Omental fat pad (tissue), 4 donors: ENCODE data around the gene FRMD4A. TPM values are rescaled to one million over a fixed set of nuclear protein-coding genes. Genes with fewer than 3 reads are reported as not detected.

Experiments
- ATAC-seq: fragments of 150-250 bp; one replicate; pipeline ENCODE4 v1.9.1; 2016; ENCODE audit warnings: mild to moderate bottlenecking, moderate library complexity; ENCODE audit not compliant: low FRiP score
- DNase-seq: peaks from one replicate; pipeline ENCODE4 v3.0.0-alpha.2; 2019; ENCODE audit warnings: low spot score
- total RNA-seq, 4 donors: library from RNA; depleted of rRNA; stranded (reverse); fragments of >200 nt; gene quantifications; one replicate each; pipeline ENCODE4 v1.1.0, GENCODE V29; 2016
- TF ChIP-seq, protein P1 (sequence below), 3 donors: fragments of 450-650 bp; IDR thresholded peaks; one replicate each; pipeline ENCODE4 v1.5.1; 2016 to 2017; ENCODE audit warnings: antibody characterized with exemption in 3 of 3, mild to moderate bottlenecking in 3 of 3, moderate library complexity in 2 of 3

FRMD4A gene
- total RNA-seq, 4 donors from 2014 or later: 66.8 to 119 (median 81.6) TPM

DNA sequence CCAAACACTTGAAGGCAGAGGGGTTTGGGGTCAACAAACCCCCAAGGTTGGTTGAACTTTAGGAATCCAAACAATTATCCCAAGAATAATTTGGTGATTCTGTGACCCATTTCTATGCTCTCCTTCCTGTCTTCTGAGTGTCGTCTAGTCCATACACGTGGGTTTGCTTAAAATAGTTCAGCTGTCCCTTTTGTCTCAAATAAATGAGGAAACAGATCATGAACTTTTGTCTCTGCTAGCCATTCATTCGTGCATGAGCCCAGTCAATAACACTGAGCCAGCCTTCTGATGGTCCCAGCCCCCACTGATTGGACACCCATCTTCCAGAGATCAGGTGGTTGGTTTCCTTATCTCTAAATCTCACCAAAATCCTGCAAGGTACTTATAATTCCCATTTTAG lies 488.6 kb downstream of the FRMD4A start:
- TF ChIP-seq, protein P1, sequence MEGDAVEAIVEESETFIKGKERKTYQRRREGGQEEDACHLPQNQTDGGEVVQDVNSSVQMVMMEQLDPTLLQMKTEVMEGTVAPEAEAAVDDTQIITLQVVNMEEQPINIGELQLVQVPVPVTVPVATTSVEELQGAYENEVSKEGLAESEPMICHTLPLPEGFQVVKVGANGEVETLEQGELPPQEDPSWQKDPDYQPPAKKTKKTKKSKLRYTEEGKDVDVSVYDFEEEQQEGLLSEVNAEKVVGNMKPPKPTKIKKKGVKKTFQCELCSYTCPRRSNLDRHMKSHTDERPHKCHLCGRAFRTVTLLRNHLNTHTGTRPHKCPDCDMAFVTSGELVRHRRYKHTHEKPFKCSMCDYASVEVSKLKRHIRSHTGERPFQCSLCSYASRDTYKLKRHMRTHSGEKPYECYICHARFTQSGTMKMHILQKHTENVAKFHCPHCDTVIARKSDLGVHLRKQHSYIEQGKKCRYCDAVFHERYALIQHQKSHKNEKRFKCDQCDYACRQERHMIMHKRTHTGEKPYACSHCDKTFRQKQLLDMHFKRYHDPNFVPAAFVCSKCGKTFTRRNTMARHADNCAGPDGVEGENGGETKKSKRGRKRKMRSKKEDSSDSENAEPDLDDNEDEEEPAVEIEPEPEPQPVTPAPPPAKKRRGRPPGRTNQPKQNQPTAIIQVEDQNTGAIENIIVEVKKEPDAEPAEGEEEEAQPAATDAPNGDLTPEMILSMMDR (IDR thresholded peaks at IDR 0.05): no peak
- DNase-seq (no peak), ATAC-seq (no peak)

DNA sequence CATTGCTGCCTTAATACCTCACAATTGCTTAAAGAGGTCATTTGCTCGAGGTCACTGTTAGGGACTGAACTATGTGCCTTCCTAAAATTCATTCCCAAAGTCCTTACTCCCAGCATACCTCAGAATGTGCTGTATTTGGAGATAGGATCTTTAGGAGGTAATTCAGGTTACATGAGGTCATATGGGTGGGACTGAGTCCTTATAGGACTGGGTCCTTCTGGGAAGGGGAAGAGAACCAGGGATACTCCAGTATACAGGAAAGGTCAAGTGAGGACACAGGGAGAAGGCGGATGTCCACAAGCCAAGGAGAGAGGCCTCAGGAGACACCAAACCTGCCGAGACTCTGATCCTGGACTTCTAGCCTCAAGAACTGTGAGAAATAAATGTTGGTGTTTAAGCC lies 490.7 kb downstream of the FRMD4A start:
- no peak for DNase-seq
- ATAC-seq: no peak
- TF ChIP-seq, protein P1 (IDR thresholded peaks at IDR 0.05): no peak

DNA sequence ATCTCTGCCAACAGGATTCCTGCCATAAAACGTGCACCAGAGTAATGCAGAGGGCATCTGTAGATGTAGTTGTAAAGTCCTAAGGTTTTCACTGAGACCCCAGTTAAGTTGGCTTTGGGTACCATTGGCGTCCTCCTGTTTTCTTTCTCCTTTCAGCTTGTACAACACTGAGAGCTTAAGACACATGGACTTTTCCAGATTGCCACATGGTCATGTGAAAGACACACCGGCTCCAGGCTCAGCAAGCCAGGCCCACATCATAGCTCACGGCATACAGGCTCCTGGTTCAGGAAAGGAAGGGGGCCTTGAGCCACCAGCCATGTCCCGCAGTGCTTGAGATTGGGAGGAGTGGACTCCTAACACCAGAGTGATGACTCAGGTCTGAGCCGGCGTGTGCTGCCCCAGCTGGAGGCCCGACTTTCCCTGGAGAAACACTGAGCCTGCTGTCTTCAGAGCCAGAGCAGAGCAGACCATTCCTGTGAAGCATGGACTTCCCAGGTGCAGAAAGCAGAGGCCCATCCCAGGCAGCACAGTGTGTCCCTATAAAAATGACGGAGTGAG lies 491.2 kb downstream of the FRMD4A start:
- ATAC-seq: peak; percentile 39
- TF ChIP-seq, protein P1 (IDR thresholded peaks at IDR 0.05): no peak
- DNase-seq: no peak

DNA sequence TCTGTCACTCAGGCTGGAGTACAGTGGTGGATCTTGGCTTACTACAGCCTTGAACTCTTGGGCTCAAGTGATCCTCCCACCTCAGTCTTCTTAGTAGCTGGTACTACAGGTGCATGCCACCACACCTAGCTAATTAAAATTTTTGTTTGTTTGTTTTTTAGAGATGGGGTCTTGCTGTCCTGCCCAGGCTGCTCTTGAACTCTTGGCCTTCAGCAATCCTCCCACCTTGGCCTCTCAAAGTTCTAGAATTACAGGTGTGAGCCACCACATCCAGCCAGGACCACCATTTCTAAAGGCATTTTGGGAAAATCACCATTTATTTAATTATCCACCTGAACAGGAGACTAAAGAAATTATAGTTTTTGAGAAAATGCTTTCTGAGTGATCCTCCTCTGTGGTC lies 491.7 kb downstream of the FRMD4A start:
- TF ChIP-seq, protein P1 (IDR thresholded peaks at IDR 0.05): no peak
- ATAC-seq (no peak), DNase-seq (no peak)

DNA sequence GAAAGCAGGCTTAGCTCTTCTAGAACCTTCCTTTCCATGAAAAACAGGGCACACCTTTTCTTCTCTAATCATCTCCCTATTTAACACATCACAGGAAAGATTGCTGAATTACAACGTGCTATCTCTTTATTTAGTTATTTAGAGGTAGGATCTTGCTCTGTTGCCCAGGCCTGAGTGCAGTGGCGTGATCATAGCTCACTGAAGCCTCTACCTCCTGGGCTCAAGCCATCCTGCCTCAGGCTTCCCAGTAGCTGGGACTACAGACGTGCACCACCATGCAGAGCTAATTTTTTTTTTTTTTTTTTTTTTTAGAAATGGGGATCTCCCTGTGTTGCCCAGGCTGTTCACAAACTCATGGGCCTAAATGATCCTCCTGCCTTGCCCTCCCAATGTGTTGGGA lies 492.8 kb downstream of the FRMD4A start:
- no peak for ATAC-seq
- TF ChIP-seq, protein P1 (IDR thresholded peaks at IDR 0.05): no peak
- no peak for DNase-seq

DNA sequence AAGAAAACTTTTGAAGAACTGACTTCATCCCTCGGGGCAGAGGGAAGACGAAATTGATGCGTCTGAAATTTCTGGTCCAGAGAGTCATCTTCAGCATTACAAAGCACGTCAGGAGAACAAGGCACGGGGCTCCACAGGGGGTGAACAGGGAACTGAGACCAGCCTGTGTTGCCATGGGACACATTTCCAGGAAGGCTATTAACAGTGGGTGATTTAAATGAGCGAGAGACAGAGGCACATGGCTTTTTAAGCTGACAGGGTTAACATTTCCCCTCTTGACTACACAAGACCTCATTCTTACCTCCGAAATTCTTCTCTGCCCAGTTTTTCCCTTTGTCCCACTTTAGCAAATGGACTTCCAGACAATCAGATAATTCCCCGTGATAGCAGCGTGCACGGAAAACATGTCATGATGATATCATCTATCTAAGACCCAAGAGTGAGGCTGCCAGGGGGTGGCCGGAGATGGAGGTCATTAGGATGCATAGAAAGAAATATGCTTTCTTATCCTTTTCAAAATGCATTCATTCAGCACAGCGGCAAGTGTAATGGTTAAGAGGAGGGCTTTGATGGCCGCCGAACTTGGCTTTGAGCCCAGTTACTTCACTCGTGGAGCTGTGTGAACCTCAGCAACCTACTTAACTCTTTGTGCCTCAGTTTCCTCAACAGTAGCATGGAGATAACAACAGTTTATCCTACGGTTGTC lies 496.0 kb downstream of the FRMD4A start:
- ATAC-seq (no peak), DNase-seq (no peak)
- TF ChIP-seq, protein P1 (IDR thresholded peaks at IDR 0.05): no peak

DNA sequence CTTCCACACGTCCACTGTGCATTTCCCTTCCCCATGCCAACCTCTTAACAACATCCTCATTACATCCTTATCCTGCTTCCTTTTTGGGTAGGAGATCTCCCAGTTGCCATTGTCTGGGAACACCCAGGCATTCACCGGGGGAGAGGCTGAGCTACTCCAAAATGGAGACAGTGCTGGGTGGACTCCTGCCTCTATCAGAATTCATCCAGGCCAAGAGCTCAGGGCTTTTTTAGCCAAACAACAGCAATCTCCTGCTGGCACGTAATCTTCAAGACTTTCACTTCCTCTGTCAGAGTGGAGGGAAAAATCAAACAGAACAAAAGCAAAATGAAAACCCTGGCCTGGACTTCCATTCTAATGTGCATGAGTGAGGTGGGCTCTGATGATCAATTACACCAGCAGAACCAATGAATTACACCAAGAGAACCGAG lies 499.0 kb downstream of the FRMD4A start:
- no peak for ATAC-seq
- DNase-seq: no peak

More for the DNA sequence above, 499.0 kb downstream of the FRMD4A start:
- TF ChIP-seq, protein P1 (IDR thresholded peaks at IDR 0.05): no peak
